Activated CD8-positive, alpha-beta memory T cell treated with anti-CD3 and anti-CD28 coated beads, Interleukin-2, amount 10 ng/mL, durations not matched to agents 7 days and 5 days (primary cell): ENCODE results near the gene RSAD2. TPM values are rescaled to one million over a fixed set of nuclear protein-coding genes. Genes with fewer than 3 reads are reported as not detected.

ENCODE experiments used
- ATAC-seq: fragments of 150-1000 bp; cut with Tn5 transposase; one replicate; pipeline ENCODE4 v1.10.0; 2021; ENCODE audit warnings: moderate library complexity
- CTCF ChIA-PET: fragments of 350-600 bp; sonication (Branson Sonifier 250); formaldehyde crosslinking; loops from one replicate; lab custom pipeline; 2021; ENCODE audit warnings: antibody characterized with exemption; lab: Charles Lee
- DNase-seq: peaks from one replicate; pipeline ENCODE4 v3.0.0-alpha.2; 2020
- H3K27ac Mint-ChIP-seq: one replicate; pipeline ENCODE4 v1.8.0; 2021; ENCODE audit warnings: mild to moderate bottlenecking, mixed read lengths
- H3K27me3 Mint-ChIP-seq: one replicate; pipeline ENCODE4 v1.8.0; 2021; ENCODE audit warnings: mixed read lengths
- H3K36me3 Mint-ChIP-seq: one replicate; pipeline ENCODE4 v1.8.0; 2021; ENCODE audit warnings: mild to moderate bottlenecking, mixed read lengths
- H3K4me1 Mint-ChIP-seq: one replicate; pipeline ENCODE4 v1.8.0; 2021; ENCODE audit warnings: mixed read lengths
- H3K4me3 Mint-ChIP-seq: one replicate; pipeline ENCODE4 v1.8.0; 2021; ENCODE audit warnings: mild to moderate bottlenecking, moderate library complexity, mixed read lengths
- H3K9me3 Mint-ChIP-seq: one replicate; pipeline ENCODE4 v1.8.0; 2022; ENCODE audit warnings: low read depth, mixed read lengths
- total RNA-seq, 2 experiments: library from RNA; stranded (reverse); gene quantifications; one replicate each; pipeline ENCODE4 v1.2.3, GENCODE V29; 2021

RSAD2 gene
- total RNA-seq, 2 experiments from 2014 or later = 83.0 to 183 TPM

DNA sequence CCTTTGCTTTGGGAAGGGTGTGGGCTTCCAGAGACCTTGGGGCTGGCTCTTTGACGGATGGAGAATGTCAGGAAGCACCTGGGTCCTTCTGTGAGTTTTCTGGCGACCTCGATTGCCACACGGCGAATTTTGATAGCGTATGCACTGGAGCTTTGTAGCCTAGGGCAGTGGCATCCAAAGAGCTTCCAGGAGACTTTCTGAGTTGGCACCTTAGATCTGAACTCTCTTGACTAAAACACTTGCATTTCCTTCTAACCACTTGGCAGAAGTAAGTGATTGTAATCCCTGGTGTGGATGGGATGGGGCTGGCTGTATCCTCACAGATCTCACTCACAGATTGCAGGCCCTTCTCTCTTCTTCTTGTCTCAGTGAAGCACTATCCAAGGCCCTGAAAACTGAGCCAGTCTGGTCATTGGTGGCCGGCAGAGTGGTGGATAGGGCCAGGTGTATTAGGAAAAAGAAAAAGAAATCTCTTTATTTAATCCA lies 47.4 kb downstream of the RSAD2 start:
- Mint-ChIP-seq H3K36me3 (peaks cover 36% of the 10 kb centered on the region), H3K4me3 (no peak overlapping the region)

DNA sequence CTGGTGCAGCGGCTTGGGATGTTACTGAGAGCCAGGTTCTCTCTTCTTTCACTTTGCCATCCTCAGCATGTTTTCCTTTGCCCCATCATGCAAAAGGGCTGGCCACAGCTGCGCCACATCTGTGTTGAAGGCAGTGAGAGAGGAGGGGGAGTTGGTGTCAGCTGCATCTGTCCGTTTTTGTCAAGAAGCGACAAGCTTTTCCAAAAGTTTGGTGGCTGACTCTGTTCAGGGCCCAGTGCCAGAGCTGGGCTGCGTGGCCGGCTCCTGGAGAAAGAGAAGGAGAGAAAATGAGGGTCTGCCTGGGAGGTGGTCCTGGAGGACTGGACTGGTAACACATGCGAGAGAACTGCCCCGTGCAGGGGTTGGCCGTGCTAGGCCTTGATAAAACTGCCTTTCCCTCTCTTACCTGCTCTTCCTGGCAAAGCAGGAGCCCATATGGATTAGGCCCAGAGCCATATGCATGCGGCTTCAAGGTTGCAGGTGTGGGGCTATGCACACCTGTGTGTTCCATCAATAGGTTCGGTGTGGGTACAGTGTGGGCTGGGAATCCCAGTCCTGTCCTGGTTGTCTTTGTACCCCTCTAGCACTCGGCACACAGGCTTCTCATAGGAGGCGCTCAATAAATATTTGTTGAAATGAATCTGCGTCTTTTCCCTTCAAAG lies 48.6 kb downstream of the RSAD2 start:
- H3K27ac Mint-ChIP-seq = no peak overlapping the region

More for the DNA sequence above, 47.4 kb downstream of the RSAD2 start:
- ATAC-seq (no peak), DNase-seq (peak; percentile 21)
- Mint-ChIP-seq H3K9me3 (peaks cover 5% of the 10 kb centered on the region), H3K4me1 (peaks cover 23% of the 10 kb centered on the region), H3K27me3 (no peaks in the 10 kb centered on the region), H3K27ac (no peak overlapping the region)
- CTCF ChIA-PET = no interaction called here

DNA sequence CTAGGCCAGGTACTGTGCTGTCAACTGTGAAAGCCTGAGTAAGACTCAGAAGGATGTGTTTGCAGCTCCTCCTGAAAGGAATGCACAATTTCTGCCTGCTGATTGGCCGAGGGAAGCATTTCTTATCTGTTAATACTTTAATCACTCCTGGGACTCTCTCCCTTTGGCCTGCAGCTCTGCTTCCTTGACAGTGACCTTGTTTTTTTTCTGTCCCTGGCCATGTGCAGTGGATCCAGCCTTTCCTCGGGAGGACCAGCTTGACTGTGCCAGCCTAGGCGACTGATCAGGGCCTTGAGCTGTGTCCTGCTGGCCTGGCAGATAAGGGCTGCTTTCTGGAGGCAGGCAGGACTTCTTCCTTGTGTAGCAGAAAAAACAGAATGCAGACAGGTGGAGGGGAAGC lies 49.6 kb downstream of the RSAD2 start:
- DNase-seq (no peak), ATAC-seq (no peak)
- Mint-ChIP-seq H3K4me1 (peaks cover 19% of the 10 kb centered on the region), H3K27ac (no peak overlapping the region), H3K36me3 (peaks cover 42% of the 10 kb centered on the region), H3K27me3 (no peaks in the 10 kb centered on the region), H3K9me3 (peaks cover 5% of the 10 kb centered on the region), H3K4me3 (no peak overlapping the region)
- CTCF ChIA-PET = no interaction called here

More for the DNA sequence above, 48.6 kb downstream of the RSAD2 start:
- CTCF ChIA-PET = no interaction called here
- Mint-ChIP-seq H3K4me3 (no peak overlapping the region), H3K9me3 (peaks cover 5% of the 10 kb centered on the region), H3K36me3 (peaks cover 36% of the 10 kb centered on the region), H3K4me1 (peaks cover 21% of the 10 kb centered on the region), H3K27me3 (no peaks in the 10 kb centered on the region)
- DNase-seq = no peak
- ATAC-seq = no peak

DNA sequence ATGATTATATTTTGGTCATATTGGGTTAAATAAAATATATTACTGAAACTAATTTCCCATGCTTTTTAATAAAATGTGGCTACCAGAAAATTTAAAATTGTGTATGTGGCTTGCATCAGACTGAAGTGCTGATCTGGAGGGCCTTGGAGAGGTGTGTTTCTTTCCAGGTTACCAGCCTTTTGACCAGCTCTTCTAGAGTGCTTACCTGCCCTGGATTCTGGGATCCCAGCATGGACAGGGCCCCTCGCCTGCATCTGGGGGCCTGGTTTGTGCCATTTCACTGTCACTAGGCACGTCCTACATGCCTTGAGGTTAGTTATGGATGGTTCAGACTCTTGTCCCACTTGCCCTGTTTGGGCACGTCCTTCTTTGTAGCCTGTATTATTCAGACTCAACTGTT lies 50.2 kb downstream of the RSAD2 start:
- peaks cover 42% of the 10 kb centered on the region for H3K36me3 Mint-ChIP-seq
- H3K4me1 Mint-ChIP-seq = peaks cover 18% of the 10 kb centered on the region
- no peak overlapping the region for H3K4me3 Mint-ChIP-seq
- H3K27me3 Mint-ChIP-seq = no peaks in the 10 kb centered on the region
- no peak for ATAC-seq
- peaks cover 5% of the 10 kb centered on the region for H3K9me3 Mint-ChIP-seq
- CTCF ChIA-PET = no interaction called here
- H3K27ac Mint-ChIP-seq = no peak overlapping the region
- DNase-seq = no peak

DNA sequence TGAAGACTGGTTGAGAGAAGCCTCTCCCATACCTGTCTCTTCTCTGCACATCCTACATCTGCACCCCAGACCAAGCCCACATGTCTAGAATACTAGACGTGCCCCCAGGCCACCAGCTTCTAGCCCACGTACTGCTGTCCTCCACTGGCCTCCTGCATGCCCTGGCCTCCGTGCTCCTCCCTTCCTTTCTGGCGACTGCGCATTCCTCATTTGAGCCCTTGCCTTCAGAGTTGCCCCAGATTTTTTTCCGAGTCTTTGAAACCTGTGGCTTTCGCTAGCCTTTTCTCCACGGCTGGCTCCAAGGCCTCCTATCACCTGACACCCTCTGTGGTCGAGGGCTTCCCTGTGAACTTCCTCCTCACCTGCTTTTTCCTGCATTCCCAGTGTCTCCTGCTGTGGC lies 50.9 kb downstream of the RSAD2 start:
- peaks cover 45% of the 10 kb centered on the region for H3K36me3 Mint-ChIP-seq
- peaks cover 18% of the 10 kb centered on the region for H3K4me1 Mint-ChIP-seq
- ATAC-seq = no peak
- no peak overlapping the region for H3K4me3 Mint-ChIP-seq
- peaks cover 5% of the 10 kb centered on the region for H3K9me3 Mint-ChIP-seq
- CTCF ChIA-PET = interaction anchor here (1.5 kb wide), 1 partner anchor 32 kb away, joined by 3 read pairs; no protein-coding TSS in a partner anchor
- no peak for DNase-seq
- no peaks in the 10 kb centered on the region for H3K27me3 Mint-ChIP-seq
- no peak overlapping the region for H3K27ac Mint-ChIP-seq

DNA sequence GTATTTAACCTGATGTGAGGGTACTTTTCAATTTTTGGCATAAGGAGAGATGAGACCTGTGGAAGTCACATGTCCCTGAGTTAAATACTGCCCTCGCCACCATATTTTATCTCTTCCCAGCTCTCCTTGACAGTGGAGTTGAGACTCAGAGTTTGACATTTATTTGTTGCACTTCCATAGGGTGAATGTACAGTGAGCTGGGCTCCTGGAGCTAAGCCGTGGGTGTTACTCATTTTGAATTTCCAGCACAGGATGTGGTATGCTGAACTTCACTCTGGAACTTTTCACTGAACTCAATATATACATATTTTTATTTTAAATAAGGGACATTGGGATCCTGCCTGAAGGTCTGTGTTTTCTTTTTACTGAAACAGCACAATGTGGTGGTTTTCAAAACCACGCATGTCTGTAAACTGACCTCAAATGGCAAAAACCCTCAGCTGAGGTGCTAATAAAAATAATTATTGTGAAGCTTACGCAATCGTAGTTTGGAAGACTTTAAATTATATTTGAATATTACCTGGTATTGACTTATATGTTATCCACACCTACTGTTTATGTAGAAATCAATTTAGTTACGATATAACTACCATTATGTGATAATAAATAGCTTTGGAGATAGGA lies 51.7 kb downstream of the RSAD2 start:
- H3K36me3 Mint-ChIP-seq = peaks cover 41% of the 10 kb centered on the region
- peaks cover 5% of the 10 kb centered on the region for H3K9me3 Mint-ChIP-seq
- H3K4me1 Mint-ChIP-seq = peaks cover 22% of the 10 kb centered on the region
- no peak overlapping the region for H3K27ac Mint-ChIP-seq
- CTCF ChIA-PET = interaction anchor here (0.8 to 1.5 kb wide), 7 partner anchors 10 to 63 kb away, joined by 3 to 6 read pairs (median 3); no protein-coding TSS in a partner anchor
- DNase-seq (no peak), ATAC-seq (no peak)
- H3K27me3 Mint-ChIP-seq = no peaks in the 10 kb centered on the region
- no peak overlapping the region for H3K4me3 Mint-ChIP-seq

DNA sequence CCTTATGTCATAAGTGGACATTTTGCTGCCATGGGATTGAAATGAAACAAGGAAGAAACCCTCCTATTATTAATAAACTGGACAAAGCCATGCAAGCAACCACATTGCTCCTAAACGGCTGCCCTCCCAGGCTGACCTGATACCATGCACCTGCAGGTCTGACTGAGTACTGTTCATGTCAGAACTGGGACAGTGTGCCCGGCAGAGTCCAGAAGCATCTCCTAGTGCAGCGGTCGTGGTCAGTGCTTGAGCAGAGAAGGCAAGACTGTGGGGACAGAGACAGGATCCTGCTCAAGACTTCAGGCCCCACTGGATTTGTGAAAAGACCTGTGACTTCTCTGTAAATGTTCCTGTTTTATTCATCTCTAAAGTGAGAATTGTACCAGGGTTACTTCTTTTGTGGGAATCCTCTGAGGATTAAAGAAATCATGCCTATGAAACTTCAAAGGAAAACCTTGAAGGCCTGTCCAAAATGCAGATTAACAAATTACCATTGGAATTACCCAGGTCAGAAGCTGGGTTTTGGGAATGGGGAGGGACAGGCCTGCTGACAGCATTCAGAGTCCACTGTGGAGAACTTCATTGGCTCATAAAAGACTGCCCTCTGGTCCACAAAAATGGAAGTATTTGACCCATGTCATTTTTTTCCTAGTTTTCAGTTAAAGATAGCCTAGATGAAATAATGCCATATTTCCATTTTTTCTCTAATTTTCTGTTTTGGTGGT lies 53.5 kb downstream of the RSAD2 start:
- H3K27ac Mint-ChIP-seq = no peak overlapping the region
- H3K27me3 Mint-ChIP-seq = no peaks in the 10 kb centered on the region
- DNase-seq (no peak), ATAC-seq (no peak)
- H3K4me3 Mint-ChIP-seq = no peak overlapping the region
- H3K4me1 Mint-ChIP-seq = peaks cover 29% of the 10 kb centered on the region
- peaks cover 41% of the 10 kb centered on the region for H3K36me3 Mint-ChIP-seq
- peaks cover 5% of the 10 kb centered on the region for H3K9me3 Mint-ChIP-seq
- CTCF ChIA-PET = no interaction called here

DNA sequence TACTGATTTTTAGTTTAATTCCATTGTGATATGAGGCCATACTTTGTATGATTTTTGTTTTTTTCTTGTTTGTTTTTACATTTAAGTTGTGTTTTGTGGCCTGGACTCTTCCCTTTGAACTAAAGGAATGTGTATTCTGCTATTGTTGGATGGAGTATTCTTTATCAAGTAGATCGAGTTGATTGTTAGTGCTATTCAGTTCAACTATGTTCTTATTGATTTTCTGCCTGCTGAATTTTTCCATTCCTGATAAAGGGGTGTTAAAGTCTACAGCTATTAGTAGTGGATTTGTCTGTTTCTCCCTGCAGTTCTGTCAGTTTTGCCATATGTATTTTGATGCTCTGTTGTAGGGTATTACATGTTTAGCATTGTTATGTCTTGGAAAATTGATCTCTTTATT lies 54.2 kb downstream of the RSAD2 start:
- Mint-ChIP-seq H3K27ac (no peak overlapping the region), H3K9me3 (peaks cover 5% of the 10 kb centered on the region), H3K4me1 (peaks cover 29% of the 10 kb centered on the region), H3K36me3 (peaks cover 36% of the 10 kb centered on the region), H3K27me3 (no peaks in the 10 kb centered on the region), H3K4me3 (no peak overlapping the region)
- DNase-seq = no peak
- CTCF ChIA-PET = interaction anchor here (1.2 to 1.3 kb wide), 2 partner anchors 10 to 34 kb away, joined by 3 to 5 read pairs; no protein-coding TSS in a partner anchor
- no peak for ATAC-seq

DNA sequence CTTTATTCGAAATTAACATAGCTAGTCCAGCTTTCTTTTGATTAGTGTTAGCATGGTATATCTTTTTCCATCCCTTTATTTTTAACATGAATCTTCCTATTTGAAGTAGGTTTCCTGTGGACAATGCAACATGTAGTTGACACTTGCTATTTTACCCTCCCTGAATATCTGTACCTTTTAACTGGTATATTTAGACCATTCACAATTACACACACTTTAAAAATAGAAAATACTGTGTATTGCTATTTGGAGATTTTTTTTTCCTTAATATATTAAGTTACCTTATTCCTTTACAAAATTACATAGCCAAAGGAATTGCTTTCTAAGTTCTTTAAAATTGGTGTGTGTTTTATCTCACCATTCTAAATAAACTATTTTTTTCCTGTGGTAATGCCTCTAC lies 54.6 kb downstream of the RSAD2 start:
- Mint-ChIP-seq H3K36me3 (peaks cover 32% of the 10 kb centered on the region), H3K27me3 (no peaks in the 10 kb centered on the region), H3K4me1 (peaks cover 29% of the 10 kb centered on the region), H3K4me3 (no peak overlapping the region), H3K9me3 (peaks cover 5% of the 10 kb centered on the region), H3K27ac (no peak overlapping the region)
- DNase-seq = no peak
- ATAC-seq = no peak
- CTCF ChIA-PET = interaction anchor here (1.2 to 1.3 kb wide), 2 partner anchors 11 to 35 kb away, joined by 3 to 5 read pairs; no protein-coding TSS in a partner anchor

DNA sequence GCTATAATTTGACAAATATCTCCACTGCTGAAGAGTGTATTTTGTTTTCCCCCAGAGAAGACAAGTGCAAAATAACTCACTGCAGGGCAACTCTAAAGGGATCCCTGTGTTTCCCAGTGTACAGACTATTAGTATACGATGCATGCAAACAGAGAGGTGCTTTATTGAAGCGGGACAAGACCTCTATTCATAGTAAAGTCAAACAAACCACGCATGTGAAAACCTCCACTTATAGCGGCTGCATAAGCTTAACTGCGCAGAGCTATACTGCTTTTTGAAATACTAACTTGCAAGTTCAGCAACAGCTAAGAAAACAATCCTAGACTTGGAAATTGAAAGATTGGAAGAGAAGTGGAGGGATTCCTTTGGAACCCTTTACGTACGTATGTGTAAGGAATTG lies 55.3 kb downstream of the RSAD2 start:
- peaks cover 5% of the 10 kb centered on the region for H3K9me3 Mint-ChIP-seq
- DNase-seq (no peak), ATAC-seq (no peak)
- no peak overlapping the region for H3K27ac Mint-ChIP-seq
- H3K36me3 Mint-ChIP-seq = peaks cover 26% of the 10 kb centered on the region
- H3K4me1 Mint-ChIP-seq = peaks cover 29% of the 10 kb centered on the region
- no peak overlapping the region for H3K4me3 Mint-ChIP-seq
- no peaks in the 10 kb centered on the region for H3K27me3 Mint-ChIP-seq
- CTCF ChIA-PET = interaction anchor here (1.2 to 1.3 kb wide), 2 partner anchors 11 to 35 kb away, joined by 3 to 5 read pairs; no protein-coding TSS in a partner anchor

DNA sequence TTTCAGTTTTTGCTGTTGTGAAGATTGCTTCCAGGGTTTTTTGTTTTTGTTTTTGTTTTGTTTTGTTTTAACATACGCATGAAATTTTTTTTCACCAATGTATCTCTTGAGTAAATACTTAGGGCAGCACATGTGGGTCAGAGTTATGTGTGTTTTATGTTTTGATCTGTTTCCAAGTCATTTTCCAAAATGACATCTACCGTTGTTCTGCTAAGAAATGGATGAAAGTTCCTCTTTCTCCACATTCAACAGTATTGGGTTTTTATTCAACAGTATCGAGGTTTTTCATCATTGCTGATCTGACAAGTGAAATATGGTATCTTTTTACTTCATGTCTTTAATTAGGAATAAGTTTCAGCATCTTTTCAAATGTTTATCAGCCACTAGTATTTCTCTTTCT lies 56.3 kb downstream of the RSAD2 start:
- no peak for ATAC-seq
- Mint-ChIP-seq H3K27ac (no peak overlapping the region), H3K9me3 (no peaks in the 10 kb centered on the region), H3K27me3 (no peaks in the 10 kb centered on the region), H3K4me3 (no peak overlapping the region), H3K36me3 (peaks cover 18% of the 10 kb centered on the region), H3K4me1 (peaks cover 20% of the 10 kb centered on the region)
- CTCF ChIA-PET = no interaction called here
- DNase-seq = no peak

DNA sequence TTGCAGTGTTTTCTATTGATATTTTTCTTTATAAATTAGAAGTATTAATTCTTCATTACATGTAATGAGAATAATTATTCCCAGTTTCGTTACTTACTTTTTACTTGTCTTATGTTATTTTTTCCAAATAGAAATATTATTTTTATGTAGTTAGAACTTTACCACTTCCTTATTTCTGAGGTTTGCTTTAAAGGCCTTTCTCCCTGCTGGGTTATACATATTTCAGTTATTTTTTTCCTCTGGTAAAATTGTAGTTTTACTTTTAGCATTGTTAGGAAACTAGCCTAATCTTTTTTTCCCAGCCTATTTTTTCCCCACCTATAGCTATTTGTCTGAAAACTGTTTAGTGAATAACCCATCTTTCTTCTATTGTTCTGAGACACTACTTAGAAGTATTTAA lies 56.8 kb downstream of the RSAD2 start:
- Mint-ChIP-seq H3K4me1 (peaks cover 16% of the 10 kb centered on the region), H3K36me3 (peaks cover 16% of the 10 kb centered on the region), H3K27me3 (no peaks in the 10 kb centered on the region), H3K27ac (no peak overlapping the region), H3K4me3 (no peak overlapping the region), H3K9me3 (no peaks in the 10 kb centered on the region)
- ATAC-seq (no peak), DNase-seq (no peak)
- CTCF ChIA-PET = no interaction called here
